KOPT-K1 (cell line): Measurements from ENCODE around the gene SHBG.
A peak's percentile ranks its signal among the peaks of the same experiment; 100 is the strongest.

Experiments
- H3K27ac ChIP-seq: fragments of 200-600 bp; sonication (generic); 2 replicates; pipeline ENCODE4 v1.5.1; 2016; ENCODE audit warnings: antibody characterized with exemption, mild to moderate bottlenecking, low read depth, low read length; ENCODE audit not compliant: poor library complexity, severe bottlenecking
- H3K36me3 ChIP-seq: fragments of 200-600 bp; sonication (generic); 2 replicates; pipeline ENCODE4 v1.5.1; 2017; ENCODE audit warnings: antibody characterized with exemption, mild to moderate bottlenecking, low read length, moderate library complexity; ENCODE audit not compliant: insufficient read depth
- H3K9me3 ChIP-seq: fragments of 200-600 bp; sonication (generic); 2 replicates; pipeline ENCODE4 v1.5.1; 2017; ENCODE audit warnings: antibody characterized with exemption, low read length, mild to moderate bottlenecking; ENCODE audit not compliant: insufficient read depth, poor library complexity, severe bottlenecking

SHBG gene, protein sequence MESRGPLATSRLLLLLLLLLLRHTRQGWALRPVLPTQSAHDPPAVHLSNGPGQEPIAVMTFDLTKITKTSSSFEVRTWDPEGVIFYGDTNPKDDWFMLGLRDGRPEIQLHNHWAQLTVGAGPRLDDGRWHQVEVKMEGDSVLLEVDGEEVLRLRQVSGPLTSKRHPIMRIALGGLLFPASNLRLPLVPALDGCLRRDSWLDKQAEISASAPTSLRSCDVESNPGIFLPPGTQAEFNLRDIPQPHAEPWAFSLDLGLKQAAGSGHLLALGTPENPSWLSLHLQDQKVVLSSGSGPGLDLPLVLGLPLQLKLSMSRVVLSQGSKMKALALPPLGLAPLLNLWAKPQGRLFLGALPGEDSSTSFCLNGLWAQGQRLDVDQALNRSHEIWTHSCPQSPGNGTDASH

DNA sequence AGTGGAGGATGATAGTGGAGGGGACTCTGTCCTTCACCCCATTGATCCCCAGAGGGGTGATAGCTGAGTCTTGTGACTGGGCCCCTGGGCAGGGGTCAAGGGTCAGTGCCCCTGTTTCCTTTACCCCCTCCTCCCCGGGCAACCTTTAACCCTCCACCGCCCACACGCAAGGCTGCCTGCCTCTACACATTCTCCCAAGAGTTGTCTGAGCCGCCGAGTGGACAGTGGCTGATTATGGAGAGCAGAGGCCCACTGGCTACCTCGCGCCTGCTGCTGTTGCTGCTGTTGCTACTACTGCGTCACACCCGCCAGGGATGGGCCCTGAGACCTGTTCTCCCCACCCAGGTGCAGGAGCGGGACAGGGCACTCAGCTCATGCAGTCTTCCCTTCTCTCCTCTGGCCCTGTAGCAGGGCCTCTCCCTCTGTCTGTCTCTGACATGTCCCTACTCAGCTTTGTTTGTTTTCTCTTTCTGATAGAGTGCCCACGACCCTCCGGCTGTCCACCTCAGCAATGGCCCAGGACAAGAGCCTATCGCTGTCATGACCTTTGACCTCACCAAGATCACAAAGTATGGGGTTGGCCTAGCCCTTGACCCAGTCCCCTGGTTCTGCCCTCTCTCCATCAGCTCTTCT is at the start of gene SHBG:
SHBG (plus strand) TSS at position 197 of the 633 bp plus-strand sequence; CDS start at position 235, 38 bp downstream.
- H3K27ac ChIP-seq: no peak within 1 kb of the TSS
- H3K36me3 ChIP-seq: no peaks in the 10 kb centered on the region
- H3K9me3 ChIP-seq: no peaks in the 10 kb centered on the region

DNA sequence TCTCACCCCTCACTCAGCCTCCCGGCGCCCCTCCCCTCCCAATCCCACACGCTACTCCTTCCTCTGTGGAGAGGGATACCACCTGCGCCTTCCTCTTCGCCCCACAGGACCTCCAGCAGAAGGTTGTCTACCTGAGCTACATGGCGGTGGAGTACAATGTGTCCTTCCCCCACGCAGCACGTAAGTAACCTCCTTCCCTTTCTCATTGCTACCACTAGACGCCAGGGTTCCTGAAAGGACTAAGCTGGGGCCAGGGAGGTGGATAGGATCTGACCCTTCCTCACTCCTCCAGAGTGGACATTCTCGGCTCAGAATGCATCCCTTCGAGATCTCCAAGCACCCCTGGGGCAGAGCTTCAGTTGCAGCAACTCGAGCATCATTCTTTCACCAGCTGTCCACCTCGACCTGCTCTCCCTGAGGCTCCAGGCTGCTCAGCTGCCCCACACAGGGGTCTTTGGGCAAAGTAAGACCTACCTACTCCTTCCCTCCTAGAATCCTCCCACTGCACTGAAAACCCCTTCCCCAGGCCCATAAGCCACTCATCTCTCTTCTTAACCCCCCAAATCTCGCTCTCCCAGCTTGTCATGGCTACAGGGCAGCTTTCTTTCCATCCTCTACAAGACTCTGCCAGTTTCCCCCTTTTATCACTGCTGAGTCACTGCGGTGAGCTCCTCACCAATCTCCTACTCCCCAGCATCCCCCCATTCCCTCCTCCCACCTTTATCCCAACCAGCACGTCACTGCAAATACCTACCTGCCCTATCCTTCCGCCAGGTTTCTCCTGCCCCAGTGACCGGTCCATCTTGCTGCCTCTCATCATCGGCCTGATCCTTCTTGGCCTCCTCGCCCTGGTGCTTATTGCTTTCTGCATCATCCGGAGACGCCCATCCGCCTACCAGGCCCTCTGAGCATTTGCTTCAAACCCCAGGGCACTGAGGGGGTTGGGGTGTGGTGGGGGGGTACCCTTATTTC is 49.0 kb upstream of the SHBG start:
- H3K36me3 ChIP-seq: peaks cover 64% of the 10 kb centered on the region
- no peak overlapping the region for H3K27ac ChIP-seq

DNA sequence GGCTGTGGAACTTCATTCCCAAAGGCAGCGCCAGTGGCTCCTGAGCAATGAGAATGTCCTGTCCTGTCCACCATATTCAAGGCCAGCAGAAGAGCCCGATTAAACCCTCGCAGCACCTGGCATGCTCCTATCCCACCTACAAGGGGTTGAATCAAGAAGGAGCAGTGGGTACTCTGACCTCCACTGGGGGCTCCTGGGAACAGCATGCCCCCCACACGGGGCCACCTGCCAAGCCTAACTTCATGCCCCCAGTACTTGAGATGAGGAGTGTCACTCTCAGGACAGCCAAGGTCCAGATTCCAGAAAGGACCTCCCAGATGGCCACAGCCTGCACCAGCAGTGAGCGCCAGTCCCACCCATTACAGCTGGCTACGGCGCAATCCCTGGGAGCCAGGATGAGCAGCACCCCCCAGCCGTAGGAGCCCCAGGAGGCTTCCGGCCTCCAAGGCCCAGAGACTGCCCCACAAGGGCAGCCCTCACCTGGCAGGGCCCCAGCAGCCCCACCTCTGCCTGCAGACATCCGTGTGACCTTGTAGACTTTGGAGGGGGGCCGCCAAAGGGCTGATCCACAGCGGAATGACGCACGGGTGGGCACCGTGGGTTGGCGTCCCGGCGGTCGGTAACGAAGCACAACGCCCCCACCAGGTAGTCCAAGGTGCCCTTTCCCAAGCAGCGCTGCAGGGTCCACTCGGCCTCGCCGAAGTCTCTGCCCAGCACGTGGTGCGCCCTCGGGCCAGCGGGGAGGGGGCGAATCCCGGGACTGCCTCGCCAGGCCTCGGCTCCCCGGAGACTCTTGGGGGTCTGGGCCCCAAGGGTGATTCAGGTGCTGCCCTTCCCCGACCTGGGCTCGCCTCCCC is 47.3 kb upstream of the SHBG start:
- Histone ChIP-seq H3K36me3 (peaks cover 64% of the 10 kb centered on the region), H3K27ac (peak overlapping the region; percentile 94), H3K9me3 (no peaks in the 10 kb centered on the region)

More for the DNA sequence above, 49.0 kb upstream of the SHBG start:
- H3K9me3 ChIP-seq: no peaks in the 10 kb centered on the region

DNA sequence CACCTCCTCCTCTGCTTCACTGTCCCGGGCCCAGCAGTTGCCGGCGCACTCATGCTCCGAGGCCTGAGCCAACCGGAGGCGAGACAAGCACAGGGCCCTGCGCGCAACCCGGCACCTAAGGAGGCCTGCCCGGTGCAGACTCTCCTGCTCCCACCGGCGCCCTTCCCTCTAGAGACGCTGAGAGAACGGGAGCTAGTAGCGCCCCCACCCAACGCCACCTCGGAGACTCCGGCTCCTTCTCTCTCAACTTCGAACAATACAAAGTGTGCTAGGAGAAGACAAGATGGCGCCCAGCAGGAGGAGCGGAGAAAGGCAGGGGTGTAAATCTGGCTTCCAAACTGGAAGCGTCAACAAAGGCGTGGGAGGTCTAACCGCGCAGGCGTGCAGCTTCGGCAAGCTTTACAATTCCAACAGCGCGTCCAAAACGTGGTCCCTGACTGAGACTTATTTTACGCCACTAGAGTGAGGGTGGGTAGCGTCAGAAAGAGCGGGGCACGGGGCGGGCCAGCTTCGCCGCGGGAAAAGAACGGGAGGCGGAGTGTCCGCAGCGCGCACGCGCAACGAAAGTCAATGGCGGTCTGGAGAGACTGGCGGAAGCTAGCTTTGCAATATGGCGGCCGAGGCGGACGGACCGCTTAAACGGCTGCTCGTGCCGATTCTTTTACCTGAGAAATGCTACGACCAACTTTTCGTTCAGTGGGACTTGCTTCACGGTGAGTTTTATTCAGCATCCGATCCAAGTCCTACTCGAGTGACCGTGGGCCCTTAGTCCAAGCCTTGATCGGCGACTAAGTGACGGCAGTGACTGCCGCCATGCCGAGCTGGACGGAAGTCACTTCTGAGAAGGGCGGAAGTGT is 46.5 kb upstream of the SHBG start, which contains the start of gene MPDU1:
MPDU1 (plus strand) TSS at position 600 of the 857 bp plus-strand sequence; CDS start at position 611, 11 bp downstream.
- peaks cover 64% of the 10 kb centered on the region for H3K36me3 ChIP-seq
- H3K9me3 ChIP-seq: no peaks in the 10 kb centered on the region
- H3K27ac ChIP-seq: peak within 1 kb of the TSS; percentile 94

DNA sequence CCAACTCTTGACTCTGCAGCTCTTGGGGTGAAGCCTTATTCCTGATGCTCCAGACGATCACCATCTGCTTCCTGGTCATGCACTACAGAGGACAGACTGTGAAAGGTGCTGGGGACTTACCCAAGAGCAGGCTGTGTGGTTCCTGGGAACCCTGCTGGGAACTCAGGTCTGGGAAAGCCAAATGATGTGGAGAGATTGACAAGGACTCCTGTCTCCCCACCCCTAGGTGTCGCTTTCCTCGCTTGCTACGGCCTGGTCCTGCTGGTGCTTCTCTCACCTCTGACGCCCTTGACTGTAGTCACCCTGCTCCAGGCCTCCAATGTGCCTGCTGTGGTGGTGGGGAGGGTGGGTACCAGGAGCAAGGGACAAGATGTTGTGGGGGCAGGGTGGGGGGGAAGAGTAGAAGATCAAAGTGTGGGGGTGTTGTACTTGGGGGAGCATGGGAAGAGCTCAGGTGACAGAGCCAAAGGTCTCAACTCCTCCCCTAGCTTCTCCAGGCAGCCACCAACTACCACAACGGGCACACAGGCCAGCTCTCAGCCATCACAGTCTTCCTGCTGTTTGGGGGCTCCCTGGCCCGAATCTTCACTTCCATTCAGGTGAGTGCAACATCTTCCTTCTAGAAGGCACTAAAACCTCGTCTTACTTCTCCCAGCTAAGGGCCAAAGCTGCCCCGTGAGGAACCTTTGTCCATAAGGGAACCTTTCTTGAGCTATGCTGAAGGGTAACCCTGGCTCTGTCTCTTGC is 43.1 kb upstream of the SHBG start:
- no peaks in the 10 kb centered on the region for H3K9me3 ChIP-seq
- peaks cover 69% of the 10 kb centered on the region for H3K36me3 ChIP-seq
- no peak overlapping the region for H3K27ac ChIP-seq

DNA sequence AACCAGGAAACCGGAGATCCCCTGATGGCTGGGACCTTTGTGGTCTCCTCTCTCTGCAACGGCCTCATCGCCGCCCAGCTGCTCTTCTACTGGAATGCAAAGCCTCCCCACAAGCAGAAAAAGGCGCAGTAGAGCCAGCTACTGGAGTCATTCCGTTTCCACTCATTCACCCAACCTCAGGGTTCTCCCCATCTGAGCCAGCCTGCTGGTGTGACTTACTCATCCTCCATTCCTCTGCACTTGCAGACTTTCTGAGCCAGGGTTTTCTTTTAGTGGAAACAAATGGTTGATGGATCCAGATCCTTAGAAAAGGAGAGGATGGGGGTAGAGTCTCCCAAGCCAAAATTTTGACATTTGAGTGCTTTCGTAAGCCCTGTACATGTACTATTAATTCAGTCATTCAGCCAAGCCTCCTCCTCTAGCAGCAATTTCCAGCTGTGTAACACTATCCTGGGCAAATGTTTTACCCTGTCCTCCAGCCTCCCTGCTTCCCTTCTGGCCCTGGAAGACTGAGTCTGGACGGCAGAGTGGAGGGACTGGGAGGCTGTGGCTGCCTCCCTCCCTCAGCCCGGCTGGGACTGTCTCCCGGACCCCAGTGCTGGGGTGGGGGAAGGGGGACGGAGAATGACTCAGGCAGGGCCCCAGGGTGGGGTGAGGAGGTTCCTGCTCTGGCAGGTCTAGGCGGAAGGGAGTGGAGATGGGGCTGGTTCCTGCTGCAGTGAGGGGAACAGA is 42.3 kb upstream of the SHBG start:
- H3K27ac ChIP-seq: no peak overlapping the region
- H3K36me3 ChIP-seq: peaks cover 71% of the 10 kb centered on the region
- H3K9me3 ChIP-seq: no peaks in the 10 kb centered on the region

DNA sequence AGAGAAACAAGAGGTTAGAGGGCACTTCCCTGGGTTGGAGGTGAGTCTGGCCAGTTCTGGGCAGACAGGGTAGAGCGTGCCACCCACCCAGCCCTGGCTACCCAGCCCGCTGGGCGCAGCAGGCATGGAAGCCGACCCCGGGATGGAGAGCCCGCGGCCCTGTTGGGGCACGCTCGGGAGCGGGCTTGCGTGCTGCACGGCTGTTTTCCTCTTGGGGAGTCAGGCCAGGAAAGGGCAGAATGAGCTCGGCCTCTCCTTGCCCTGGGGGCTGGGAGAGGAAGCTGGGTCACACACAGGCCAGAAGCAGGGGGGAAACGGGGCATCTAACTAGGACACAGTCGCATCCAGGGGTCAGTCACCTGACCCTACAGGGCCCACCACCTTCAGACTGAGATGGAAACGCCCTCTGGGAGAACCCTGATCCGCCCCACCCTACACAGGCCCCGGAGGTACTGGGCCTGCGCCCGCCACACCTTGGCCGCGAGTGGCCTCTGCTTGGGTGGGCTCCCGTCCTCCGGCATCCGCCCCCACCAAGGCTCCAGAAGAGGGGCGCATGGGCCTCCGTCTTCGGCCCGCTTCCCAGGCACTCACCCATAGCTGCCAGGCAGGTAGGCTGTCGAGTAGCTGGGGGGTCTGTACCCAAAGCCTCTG is 41.3 kb upstream of the SHBG start:
- peaks cover 81% of the 10 kb centered on the region for H3K36me3 ChIP-seq
- H3K27ac ChIP-seq: no peak overlapping the region
- no peaks in the 10 kb centered on the region for H3K9me3 ChIP-seq

DNA sequence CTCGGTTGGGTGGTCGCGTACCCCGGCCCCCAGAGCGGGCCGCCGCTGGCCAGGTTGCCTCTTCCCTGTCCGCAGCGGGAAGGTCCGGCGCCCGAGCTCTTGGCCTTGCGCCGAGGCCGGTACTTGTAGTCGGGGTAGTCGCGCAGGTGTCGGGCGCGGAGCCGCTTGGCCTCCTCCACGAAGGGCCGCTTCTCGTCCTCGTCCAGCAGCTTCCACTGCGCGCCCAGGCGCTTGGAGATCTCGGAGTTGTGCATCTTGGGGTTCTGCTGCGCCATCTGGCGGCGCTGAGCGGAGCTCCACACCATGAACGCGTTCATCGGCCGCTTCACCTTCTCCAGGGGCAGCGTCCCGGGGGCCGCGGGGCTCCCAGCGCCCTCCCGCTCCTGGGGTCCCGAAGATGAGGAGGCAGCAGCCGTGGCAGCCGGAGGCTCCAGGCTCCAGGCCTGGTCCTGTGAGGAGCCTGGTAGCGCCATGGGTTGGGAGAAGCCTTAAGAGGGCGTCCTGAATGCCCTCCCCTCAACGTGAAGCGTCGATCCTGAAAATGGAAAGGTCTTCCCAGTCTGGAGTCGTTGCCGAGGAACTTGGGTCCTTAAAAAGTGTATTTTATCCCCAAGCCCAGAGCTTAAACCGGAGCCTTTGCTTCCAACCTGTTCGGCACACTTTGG is 40.6 kb upstream of the SHBG start:
- Histone ChIP-seq H3K27ac (no peak overlapping the region), H3K36me3 (peaks cover 88% of the 10 kb centered on the region)

DNA sequence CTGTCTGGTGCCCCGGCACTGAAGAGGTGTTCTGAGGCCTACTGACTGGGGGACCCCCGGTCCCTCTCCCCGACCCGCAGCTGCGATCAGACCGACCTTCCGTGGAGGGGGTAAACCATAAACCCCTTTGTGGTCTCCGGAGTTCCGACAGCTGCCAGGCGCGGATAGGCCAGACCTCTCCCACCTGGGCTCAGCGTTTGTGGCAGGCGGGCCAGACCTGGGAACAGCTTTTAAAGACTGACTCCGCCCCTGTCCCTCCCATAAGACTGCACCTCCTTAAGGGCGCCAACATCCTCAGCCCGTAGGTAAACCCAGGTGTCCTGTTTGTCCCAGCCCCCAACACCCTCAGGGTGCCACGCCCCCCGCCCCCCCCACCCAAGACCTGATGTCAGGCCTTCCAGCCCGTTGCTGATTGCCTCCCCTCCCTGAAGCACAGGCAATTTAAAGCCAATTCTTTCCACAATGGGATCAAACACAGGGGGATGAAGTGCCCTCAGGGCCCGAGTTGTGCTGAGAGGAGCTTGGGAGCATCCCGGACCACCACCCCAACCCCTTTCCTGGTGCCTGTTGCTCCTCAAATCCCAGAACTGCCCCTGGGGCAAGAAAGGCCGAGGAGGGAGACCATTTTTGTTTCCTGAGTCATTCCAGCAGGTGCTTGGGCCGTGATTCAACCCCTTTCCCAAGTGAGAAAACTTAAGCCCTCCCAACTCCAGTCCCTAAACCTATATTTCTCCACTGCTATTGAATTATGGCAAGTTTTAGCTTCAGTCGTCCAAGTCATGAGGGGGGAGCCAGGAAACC is 39.8 kb upstream of the SHBG start, which contains the start of gene SOX15:
SOX15 (minus strand) TSS at position 204 of the 801 bp plus-strand sequence. CDS start 418 bp downstream, outside the sequence.
- Histone ChIP-seq H3K27ac (no peak within 1 kb of the TSS), H3K9me3 (no peaks in the 10 kb centered on the region), H3K36me3 (peaks cover 95% of the 10 kb centered on the region)

More for the DNA sequence above, 40.6 kb upstream of the SHBG start:
- no peaks in the 10 kb centered on the region for H3K9me3 ChIP-seq

DNA sequence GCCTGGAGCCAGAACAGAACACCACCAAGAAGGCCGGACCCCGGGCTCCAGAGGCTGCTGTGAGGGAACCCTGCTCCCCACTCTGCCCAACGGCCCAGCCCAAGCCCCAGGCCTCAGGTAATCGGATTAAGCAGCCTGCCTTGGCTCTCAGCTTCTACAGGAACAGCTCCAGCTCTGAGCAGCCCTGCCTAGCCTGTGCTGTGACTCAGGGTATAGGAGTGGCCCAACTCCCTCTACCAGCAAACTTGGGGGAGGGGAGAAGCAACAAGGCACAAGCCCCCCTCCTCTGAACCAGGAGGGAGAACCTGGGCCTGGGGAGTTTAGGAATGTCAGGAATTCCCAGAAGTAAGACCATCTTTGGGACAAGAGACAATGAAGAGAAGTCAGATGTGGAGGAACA is 39.2 kb upstream of the SHBG start:
- Histone ChIP-seq H3K27ac (no peak overlapping the region), H3K9me3 (no peaks in the 10 kb centered on the region), H3K36me3 (peaks cover 99% of the 10 kb centered on the region)

DNA sequence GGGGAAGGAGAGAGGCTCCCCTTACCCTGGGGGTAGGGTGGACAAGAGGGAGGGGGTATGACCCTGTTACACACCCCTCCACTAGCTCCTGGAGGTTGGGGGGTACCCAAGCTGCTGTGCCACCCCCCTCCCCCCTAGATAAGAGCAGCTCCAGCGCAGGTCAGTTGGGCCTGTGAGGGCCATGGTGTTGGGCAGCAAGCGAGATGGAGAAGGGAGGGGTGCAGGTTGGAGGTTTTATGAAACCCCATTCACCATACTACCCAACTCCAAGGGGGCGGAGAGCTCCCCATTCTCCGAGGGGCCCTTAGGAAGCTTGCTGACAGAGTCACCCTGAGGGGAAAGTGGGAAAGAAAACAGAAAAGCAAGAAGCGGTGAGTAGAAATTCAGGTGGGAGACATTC is 38.3 kb upstream of the SHBG start:
- Histone ChIP-seq H3K27ac (no peak overlapping the region), H3K36me3 (peaks cover 100% of the 10 kb centered on the region), H3K9me3 (no peaks in the 10 kb centered on the region)
